ENCODE measurements around the gene CIB4.

DNA sequence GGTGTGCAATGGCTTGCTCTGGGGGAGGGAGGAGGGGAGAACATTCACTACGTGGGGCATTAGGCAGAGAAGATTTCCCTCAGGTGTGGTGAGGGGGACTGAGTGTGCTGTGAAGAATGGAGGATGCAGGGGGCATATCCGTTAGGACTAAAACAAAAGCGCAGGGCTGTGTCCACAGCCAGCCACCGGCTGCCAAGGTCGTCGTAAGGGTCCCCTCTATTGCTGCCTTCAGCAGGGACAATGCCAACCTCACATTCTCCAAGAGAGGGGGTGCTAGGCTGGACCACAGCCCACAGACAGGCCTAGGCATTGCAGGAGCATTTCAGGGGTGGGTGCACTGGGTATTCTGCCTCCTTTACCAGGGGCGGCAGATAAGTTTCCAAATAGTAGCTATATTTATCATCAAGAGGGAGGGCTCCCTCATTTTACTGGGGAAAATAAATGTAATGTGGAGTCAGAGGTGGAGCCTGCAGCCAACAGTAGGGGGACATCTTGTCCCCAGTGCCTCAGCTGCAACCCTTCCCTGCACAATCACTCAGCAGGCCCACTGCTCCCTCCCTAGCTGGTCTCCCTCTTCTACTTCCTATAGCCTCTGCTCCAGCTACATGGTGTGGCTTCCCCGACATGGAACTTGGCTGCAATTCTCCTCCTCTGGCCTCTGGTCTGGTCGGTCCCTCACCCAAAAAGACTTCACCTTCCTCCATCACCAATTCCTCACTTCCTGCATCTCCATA lies 88.4 kb downstream of the CIB4 start:
- TF ChIP-seq, protein P1, sequence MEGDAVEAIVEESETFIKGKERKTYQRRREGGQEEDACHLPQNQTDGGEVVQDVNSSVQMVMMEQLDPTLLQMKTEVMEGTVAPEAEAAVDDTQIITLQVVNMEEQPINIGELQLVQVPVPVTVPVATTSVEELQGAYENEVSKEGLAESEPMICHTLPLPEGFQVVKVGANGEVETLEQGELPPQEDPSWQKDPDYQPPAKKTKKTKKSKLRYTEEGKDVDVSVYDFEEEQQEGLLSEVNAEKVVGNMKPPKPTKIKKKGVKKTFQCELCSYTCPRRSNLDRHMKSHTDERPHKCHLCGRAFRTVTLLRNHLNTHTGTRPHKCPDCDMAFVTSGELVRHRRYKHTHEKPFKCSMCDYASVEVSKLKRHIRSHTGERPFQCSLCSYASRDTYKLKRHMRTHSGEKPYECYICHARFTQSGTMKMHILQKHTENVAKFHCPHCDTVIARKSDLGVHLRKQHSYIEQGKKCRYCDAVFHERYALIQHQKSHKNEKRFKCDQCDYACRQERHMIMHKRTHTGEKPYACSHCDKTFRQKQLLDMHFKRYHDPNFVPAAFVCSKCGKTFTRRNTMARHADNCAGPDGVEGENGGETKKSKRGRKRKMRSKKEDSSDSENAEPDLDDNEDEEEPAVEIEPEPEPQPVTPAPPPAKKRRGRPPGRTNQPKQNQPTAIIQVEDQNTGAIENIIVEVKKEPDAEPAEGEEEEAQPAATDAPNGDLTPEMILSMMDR (conservative IDR thresholded peaks at IDR 0.05), result no peak
- no peak for TF ChIP-seq EZH2 (IDR thresholded peaks at IDR 0.05; ENCODE audit: low read depth)

All from PC-9 (cell line).